Measurements from ENCODE around the gene TECTA. TPM values are rescaled to one million over a fixed set of nuclear protein-coding genes. Genes with fewer than 3 reads are reported as not detected.

The TECTA gene
- polyA plus RNA-seq, 2 of the 4 experiments (the other 2 are of a cell fraction) = 0.05 to 0.14 TPM

DNA sequence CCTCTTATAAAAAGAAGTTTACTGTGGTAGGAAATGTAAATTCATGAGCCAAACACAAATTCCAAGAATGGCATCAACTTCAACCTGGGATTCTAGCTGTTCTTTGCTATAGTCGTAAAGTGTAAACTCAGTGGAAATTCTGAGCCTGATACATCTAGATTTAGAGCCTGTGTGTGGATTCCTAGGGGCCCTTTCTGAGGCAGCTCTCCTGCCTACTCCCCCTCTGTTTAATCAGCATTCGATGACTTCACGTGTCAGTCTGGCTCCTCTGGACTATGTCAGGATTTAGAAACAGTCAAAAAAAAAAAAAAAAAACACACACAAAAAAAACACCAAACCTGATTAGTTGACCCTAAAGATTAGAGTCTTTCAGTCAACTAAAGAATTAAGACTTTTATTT is 98.5 kb downstream of the TECTA start:
- FAIRE-seq (no peak), ATAC-seq (no peak)

DNA sequence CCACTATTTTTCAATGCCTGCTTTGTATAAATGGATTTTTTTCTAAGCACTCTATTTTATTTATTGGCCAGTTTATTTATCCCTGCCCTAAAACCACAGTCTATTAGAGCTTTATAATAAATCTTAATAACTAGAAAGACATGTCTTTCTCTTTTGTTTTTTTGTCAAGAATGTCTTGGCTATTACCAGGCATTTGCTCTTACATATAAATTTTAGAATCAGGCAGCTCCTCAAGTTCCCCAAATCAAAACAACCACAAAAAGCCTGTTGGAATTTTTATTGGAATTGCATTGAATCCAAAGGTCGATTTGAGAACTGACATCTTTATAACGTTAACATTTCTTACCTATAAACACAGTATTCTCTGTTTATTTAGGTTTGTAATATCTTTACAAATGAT is 105.8 kb downstream of the TECTA start:
- Histone ChIP-seq H3K4me2 (no peak overlapping the region), H3K4me1 (no peaks in the 10 kb centered on the region), H3K27ac (no peak overlapping the region), H3K4me3 (no peak overlapping the region), H3K9me3 (no peaks in the 10 kb centered on the region)
- FAIRE-seq = no peak
- no peak for DNase-seq (ENCODE audit: low read depth in 1 of 2, low spot score in 1 of 2)
- TF ChIP-seq KDM5A (IDR thresholded peaks at IDR 0.05) (no peak), CHD4 (IDR thresholded peaks at IDR 0.05; ENCODE audit: borderline replicate concordance) (no peak), NPAS2 (CRISPR knock-in tag; IDR thresholded peaks at IDR 0.05; ENCODE audit: borderline replicate concordance) (no peak), CBX2 (IDR thresholded peaks at IDR 0.05; ENCODE audit: borderline replicate concordance, low read depth) (no peak), CBX8 (IDR thresholded peaks at IDR 0.05) (no peak)
- ChIA-PET POLR2A (no interaction called here), CTCF (interaction anchor here (1.7 kb wide), 1 partner anchor 12 kb away, joined by 4 read pairs; no protein-coding TSS in a partner anchor)
- WGBS (ENCODE audit: missing lambda C conversion rate) = 0% methylated on average over 2 of the region's 2 CpGs
- ATAC-seq = no peak

More for the DNA sequence above, 98.5 kb downstream of the TECTA start:
- no peak for DNase-seq (ENCODE audit: low read depth in 1 of 2, low spot score in 1 of 2)
- 25% methylated on average over 3 of the region's 3 CpGs for WGBS (ENCODE audit: missing lambda C conversion rate)
- no peak overlapping the region for H3K4me3 ChIP-seq
- H3K4me1 ChIP-seq = no peaks in the 10 kb centered on the region
- CTCF ChIA-PET = no interaction called here
- TF ChIP-seq CEBPB (IDR thresholded peaks at IDR 0.05) = no peak
- no peak overlapping the region for H3K4me2 ChIP-seq
- POLR2A ChIA-PET = no interaction called here
- no peak overlapping the region for H3K27ac ChIP-seq
- no peaks in the 10 kb centered on the region for H3K9me3 ChIP-seq

DNA sequence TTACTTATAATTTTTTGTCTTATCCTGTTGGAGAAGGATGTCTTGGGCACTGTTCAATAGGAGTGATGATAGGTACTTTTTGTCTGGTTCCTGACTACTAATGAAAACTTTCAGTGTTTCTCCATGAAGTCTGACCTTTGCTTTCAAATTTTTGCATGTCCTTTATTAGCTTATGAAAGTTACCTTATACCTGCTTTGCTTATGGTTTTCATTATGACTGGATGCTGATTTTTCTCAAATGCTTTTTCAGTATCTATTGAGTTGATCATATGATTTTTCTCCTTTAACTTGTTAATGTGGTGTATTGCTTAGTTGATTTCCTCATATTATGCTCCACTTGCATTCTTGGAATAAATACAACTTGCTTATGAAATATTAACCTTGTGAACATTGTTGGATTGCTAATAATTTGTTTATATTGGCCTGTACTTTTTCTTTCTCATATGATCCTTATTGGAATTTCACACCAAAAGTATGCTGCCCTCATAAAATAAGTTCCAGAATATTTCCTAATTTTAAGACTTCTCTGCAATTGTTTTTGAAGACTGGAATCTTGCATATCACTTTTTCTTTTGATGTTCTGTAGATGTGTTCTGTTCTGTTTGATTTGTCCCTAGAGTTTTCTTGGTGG is 106.6 kb downstream of the TECTA start:
- Histone ChIP-seq H3K9me3 (no peaks in the 10 kb centered on the region), H3K4me2 (no peak overlapping the region), H3K4me1 (no peaks in the 10 kb centered on the region), H3K4me3 (no peak overlapping the region), H3K27ac (no peak overlapping the region)
- ChIA-PET POLR2A (no interaction called here), CTCF (no interaction called here)
- FAIRE-seq (no peak), DNase-seq (ENCODE audit: low read depth in 1 of 2, low spot score in 1 of 2) (no peak), ATAC-seq (no peak)
- TF ChIP-seq HEYL (CRISPR knock-in tag; IDR thresholded peaks at IDR 0.05) = no peak

DNA sequence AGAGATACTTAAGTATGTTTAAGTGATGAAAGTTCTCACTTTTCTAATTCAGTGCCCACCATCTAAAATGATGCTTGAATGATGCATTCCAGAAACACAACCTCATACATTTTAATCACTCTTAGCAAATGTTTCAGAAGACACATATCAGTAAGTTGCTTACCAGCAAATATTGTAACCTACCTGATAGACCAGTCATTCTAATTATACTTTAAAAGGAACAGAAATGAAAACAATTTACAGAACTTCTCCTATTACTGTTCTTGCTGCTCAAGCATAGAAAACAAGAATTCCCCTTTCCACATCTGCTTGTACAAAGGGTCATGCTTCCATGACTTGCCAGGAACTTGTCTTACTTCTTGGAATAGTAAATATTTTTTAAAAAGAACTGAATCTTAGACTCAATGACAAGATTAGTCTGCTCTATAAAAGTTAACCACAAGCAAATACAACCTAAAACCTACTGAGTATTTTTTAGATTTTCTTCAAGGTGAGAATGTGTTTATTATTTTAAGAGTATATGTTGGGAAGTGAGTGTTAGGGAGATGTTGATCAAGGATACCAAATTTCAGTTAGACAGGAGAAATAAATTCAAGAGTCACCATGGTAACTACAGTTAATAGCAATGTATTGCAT is 109.5 kb downstream of the TECTA start:
- Histone ChIP-seq H3K4me1 (no peaks in the 10 kb centered on the region), H3K9me3 (no peaks in the 10 kb centered on the region), H3K4me2 (no peak overlapping the region), H3K27ac (no peak overlapping the region), H3K4me3 (no peak overlapping the region)
- no peak for TF ChIP-seq JUN (IDR thresholded peaks at IDR 0.05)
- TF ChIP-seq, protein P1, sequence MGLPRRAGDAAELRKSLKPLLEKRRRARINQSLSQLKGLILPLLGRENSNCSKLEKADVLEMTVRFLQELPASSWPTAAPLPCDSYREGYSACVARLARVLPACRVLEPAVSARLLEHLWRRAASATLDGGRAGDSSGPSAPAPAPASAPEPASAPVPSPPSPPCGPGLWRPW (IDR thresholded peaks at IDR 0.05) = no peak
- no peak for TF ChIP-seq ZFP36 (IDR thresholded peaks at IDR 0.05; ENCODE audit: borderline replicate concordance, partially characterized antibody)
- TF ChIP-seq BHLHE40 (IDR thresholded peaks at IDR 0.05; ENCODE audit: low read depth, low read length) = no peak
- TF ChIP-seq, protein P2, sequence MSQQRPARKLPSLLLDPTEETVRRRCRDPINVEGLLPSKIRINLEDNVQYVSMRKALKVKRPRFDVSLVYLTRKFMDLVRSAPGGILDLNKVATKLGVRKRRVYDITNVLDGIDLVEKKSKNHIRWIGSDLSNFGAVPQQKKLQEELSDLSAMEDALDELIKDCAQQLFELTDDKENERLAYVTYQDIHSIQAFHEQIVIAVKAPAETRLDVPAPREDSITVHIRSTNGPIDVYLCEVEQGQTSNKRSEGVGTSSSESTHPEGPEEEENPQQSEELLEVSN (IDR thresholded peaks at IDR 0.05; ENCODE audit: borderline replicate concordance, low read depth) = no peak
- no peak for TF ChIP-seq TP53 (CRISPR knock-in tag; IDR thresholded peaks at IDR 0.05)
- TF ChIP-seq HDAC2 (IDR thresholded peaks at IDR 0.05) = no peak
- TF ChIP-seq FOSB (CRISPR knock-in tag; IDR thresholded peaks at IDR 0.05) = no peak
- no peak for TF ChIP-seq MAZ (IDR thresholded peaks at IDR 0.05; ENCODE audit: borderline replicate concordance, low read depth, low read length)
- no peak for TF ChIP-seq SMC3 (IDR thresholded peaks at IDR 0.05)
- TF ChIP-seq ZC3H11A (IDR thresholded peaks at IDR 0.05) = no peak
- TF ChIP-seq ZSCAN20 (CRISPR knock-in tag; IDR thresholded peaks at IDR 0.05) = no peak
- TF ChIP-seq RAD21 (conservative IDR thresholded peaks at IDR 0.05 in 1 of 2, IDR thresholded peaks at IDR 0.05 in 1 of 2) = no peak
- TF ChIP-seq PHF8 (IDR thresholded peaks at IDR 0.05; ENCODE audit: borderline replicate concordance, low read depth) = no peak
- no peak for TF ChIP-seq KDM1A (IDR thresholded peaks at IDR 0.05; ENCODE audit: low read depth)
- TF ChIP-seq CBX8 (IDR thresholded peaks at IDR 0.05) = no peak
- DNase-seq (ENCODE audit: low read depth in 1 of 2, low spot score in 1 of 2) (no peak), ATAC-seq (no peak), FAIRE-seq (no peak)
- ChIA-PET CTCF (interaction anchor here (2.0 kb wide), 1 partner anchor 16 kb away, joined by 5 read pairs; no protein-coding TSS in a partner anchor), POLR2A (no interaction called here)
